ENCODE measurements around the gene DOLPP1. TPM values are rescaled to one million over a fixed set of nuclear protein-coding genes. Genes with fewer than 3 reads are reported as not detected.

Gene DOLPP1
- total and polyA plus RNA-seq, 2 of the 13 experiments (the other 11 are each of a cell fraction or from before 2014, with no cell fraction given) = 21.0 to 34.1 TPM

- no peaks in the 10 kb centered on the region for H4K20me1 ChIP-seq (ENCODE audit: insufficient read depth, low read length)
- peaks cover 3 to 8% of the 10 kb centered on the region in 2 experiments; a peak in 4 of 5 replicates for H3K36me3 ChIP-seq (replicated peaks in 1 of 2; ENCODE audit: control insufficient read depth in 1 of 2, insufficient read depth in 2 of 2, low read length in 2 of 2)
- intact Hi-C loops (cut with micrococcal nuclease; ENCODE audit: unreplicated experiment) = loop anchor here (5.0 kb wide), 1 partner anchor 45 kb away; the partner anchor contains the start of gene DOLPP1
- H2AFZ ChIP-seq (ENCODE audit: low read length) = peak overlapping the region; percentile 59
- H3K27ac ChIP-seq (ENCODE audit: extremely low read length, insufficient read depth, low read length) = peak overlapping the region; percentile 43
- under 1% methylated on average over 27 of the region's 32 CpGs for WGBS (ENCODE audit: low lambda C conversion rate)
- CTCF ChIA-PET (ENCODE audit: low intra/inter-chr PET ratio, low total read pairs) = no interaction called here
- no peaks in the 10 kb centered on the region for H3K9me3 ChIP-seq (ENCODE audit: low read length)
- H3K9ac ChIP-seq (ENCODE audit: insufficient read depth, low read depth, low read length) = peak overlapping the region; percentile 67
- H3K27me3 ChIP-seq (ENCODE audit: control insufficient read depth in 1 of 2, insufficient read depth in 2 of 2, low read length in 2 of 2) = no peaks in the 10 kb centered on the region; a peak in 1 of 5 replicates
- POLR2A ChIA-PET = interaction anchor here (0.6 to 2.5 kb wide), 12 partner anchors 9 to 161 kb away, joined by 3 to 13 read pairs (median 4); partner anchors contain the start of genes DOLPP1, PTPA and SH3GLB2
- in situ Hi-C loops (cut with HindIII; ENCODE audit: extremely low pct_ligation_motif_present, low pct_unique_long_range_greater_than_20kb) = no loop called here
- peak overlapping the region; percentile 73 to 97 (median 96) for H3K4me3 ChIP-seq (replicated peaks in 1 of 3; ENCODE audit: insufficient read depth in 1 of 3, low read depth in 2 of 3, low read length in 3 of 3)
- ATAC-seq = peak; percentile 61
- peak overlapping the region; percentile 94 for H3K4me2 ChIP-seq (ENCODE audit: low read depth, low read length)
- H3K4me1 ChIP-seq (ENCODE audit: insufficient read depth, low read length) = peaks cover 27% of the 10 kb centered on the region
- no peak for FAIRE-seq
- H3K79me2 ChIP-seq (ENCODE audit: insufficient read depth, low read length) = peaks cover 6% of the 10 kb centered on the region
- DNase-seq (ENCODE audit: low spot score) = no peak
- TSS peak; percentile 52 for BruUV-seq (replicated peaks)
- TF ChIP-seq ZZZ3 (CRISPR knock-in tag; IDR thresholded peaks at IDR 0.05; ENCODE audit: borderline replicate concordance) (0 out of 2 replicates have a peak, but pooled peaks have one; percentile 10), SAP130 (CRISPR knock-in tag; IDR thresholded peaks at IDR 0.05; ENCODE audit: low read depth) (0 out of 2 replicates have a peak, but pooled peaks have one; percentile 20), ZFP90 (CRISPR knock-in tag; IDR thresholded peaks at IDR 0.05; ENCODE audit: borderline replicate concordance) (peak; percentile 7; the same call in 1 of the 2 replicates), ZNF556 (CRISPR knock-in tag; IDR thresholded peaks at IDR 0.05; ENCODE audit: borderline replicate concordance) (0 out of 2 replicates have a peak, but pooled peaks have one; percentile 33), NCOA5 (CRISPR knock-in tag; IDR thresholded peaks at IDR 0.05) (no peak), ZNF83 (CRISPR knock-in tag; IDR thresholded peaks at IDR 0.05; ENCODE audit: borderline replicate concordance) (0 out of 2 replicates have a peak, but pooled peaks have one; percentile 2), HIVEP1 (CRISPR knock-in tag; IDR thresholded peaks at IDR 0.05) (0 out of 2 replicates have a peak, but pooled peaks have one; percentile 11), SP1 (IDR thresholded peaks at IDR 0.05) (no peak), SP1 (CRISPR knock-in tag; IDR thresholded peaks at IDR 0.05) (no peak), ARNT2 (CRISPR knock-in tag; IDR thresholded peaks at IDR 0.05; ENCODE audit: low read depth) (0 out of 2 replicates have a peak, but pooled peaks have one; percentile 57), STAG1 (CRISPR knock-in tag; IDR thresholded peaks at IDR 0.05) (0 out of 2 replicates have a peak, but pooled peaks have one; percentile 7), SIN3A (IDR thresholded peaks at IDR 0.05; ENCODE audit: borderline replicate concordance, low read depth, low read length) (0 out of 2 replicates have a peak, but pooled peaks have one; percentile 20), ZNF788 (CRISPR knock-in tag; IDR thresholded peaks at IDR 0.05; ENCODE audit: borderline replicate concordance) (no peak), ZSCAN21 (CRISPR knock-in tag; IDR thresholded peaks at IDR 0.05; ENCODE audit: borderline replicate concordance) (no peak), SSRP1 (CRISPR knock-in tag; IDR thresholded peaks at IDR 0.05) (0 out of 2 replicates have a peak, but pooled peaks have one; percentile 27), HDAC1 (CRISPR knock-in tag; IDR thresholded peaks at IDR 0.05) (no peak)
- TF ChIP-seq, protein P1, sequence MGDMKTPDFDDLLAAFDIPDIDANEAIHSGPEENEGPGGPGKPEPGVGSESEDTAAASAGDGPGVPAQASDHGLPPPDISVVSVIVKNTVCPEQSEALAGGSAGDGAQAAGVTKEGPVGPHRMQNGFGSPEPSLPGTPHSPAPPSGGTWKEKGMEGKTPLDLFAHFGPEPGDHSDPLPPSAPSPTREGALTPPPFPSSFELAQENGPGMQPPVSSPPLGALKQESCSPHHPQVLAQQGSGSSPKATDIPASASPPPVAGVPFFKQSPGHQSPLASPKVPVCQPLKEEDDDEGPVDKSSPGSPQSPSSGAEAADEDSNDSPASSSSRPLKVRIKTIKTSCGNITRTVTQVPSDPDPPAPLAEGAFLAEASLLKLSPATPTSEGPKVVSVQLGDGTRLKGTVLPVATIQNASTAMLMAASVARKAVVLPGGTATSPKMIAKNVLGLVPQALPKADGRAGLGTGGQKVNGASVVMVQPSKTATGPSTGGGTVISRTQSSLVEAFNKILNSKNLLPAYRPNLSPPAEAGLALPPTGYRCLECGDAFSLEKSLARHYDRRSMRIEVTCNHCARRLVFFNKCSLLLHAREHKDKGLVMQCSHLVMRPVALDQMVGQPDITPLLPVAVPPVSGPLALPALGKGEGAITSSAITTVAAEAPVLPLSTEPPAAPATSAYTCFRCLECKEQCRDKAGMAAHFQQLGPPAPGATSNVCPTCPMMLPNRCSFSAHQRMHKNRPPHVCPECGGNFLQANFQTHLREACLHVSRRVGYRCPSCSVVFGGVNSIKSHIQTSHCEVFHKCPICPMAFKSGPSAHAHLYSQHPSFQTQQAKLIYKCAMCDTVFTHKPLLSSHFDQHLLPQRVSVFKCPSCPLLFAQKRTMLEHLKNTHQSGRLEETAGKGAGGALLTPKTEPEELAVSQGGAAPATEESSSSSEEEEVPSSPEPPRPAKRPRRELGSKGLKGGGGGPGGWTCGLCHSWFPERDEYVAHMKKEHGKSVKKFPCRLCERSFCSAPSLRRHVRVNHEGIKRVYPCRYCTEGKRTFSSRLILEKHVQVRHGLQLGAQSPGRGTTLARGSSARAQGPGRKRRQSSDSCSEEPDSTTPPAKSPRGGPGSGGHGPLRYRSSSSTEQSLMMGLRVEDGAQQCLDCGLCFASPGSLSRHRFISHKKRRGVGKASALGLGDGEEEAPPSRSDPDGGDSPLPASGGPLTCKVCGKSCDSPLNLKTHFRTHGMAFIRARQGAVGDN (CRISPR knock-in tag; IDR thresholded peaks at IDR 0.05) = peak; percentile 37; the same call in 1 of the 2 replicates
These were observed 43.8 kb upstream of the DOLPP1 start for GRCh38 chr9:129036923-129037766.

Data from HepG2 (cell line).